KMS-11 (cell line): Measurements from ENCODE around the gene ISCA2.
A peak's percentile ranks its signal among the peaks of the same experiment; 100 is the strongest.
"Not testable (repeated sequence)": the region's sequence is repeated elsewhere in the genome, so short reads cannot be mapped to it uniquely, and the experiment has no call there.

Source experiments
- H2AFZ ChIP-seq: fragments of 200-600 bp; sonication (generic); 2 replicates; pipeline ENCODE4 v1.6.1; 2016; ENCODE audit warnings: antibody characterized with exemption, mixed run types, low read depth
- H3K27ac ChIP-seq: fragments of 200-600 bp; sonication (generic); 2 replicates; pipeline ENCODE4 v1.6.1; 2016; ENCODE audit warnings: mild to moderate bottlenecking, mixed run types
- H3K27me3 ChIP-seq: fragments of 200-600 bp; sonication (generic); 2 replicates; pipeline ENCODE4 v1.6.1; 2017; ENCODE audit warnings: mild to moderate bottlenecking, low read depth, mixed run types, moderate library complexity; ENCODE audit not compliant: insufficient read depth
- H3K36me3 ChIP-seq: fragments of 200-600 bp; sonication (generic); 2 replicates; pipeline ENCODE4 v1.6.1; 2017; ENCODE audit warnings: mild to moderate bottlenecking, mixed run types; ENCODE audit not compliant: insufficient read depth
- H3K4me1 ChIP-seq: fragments of 200-600 bp; sonication (generic); 2 replicates; pipeline ENCODE4 v1.6.1; 2016; ENCODE audit warnings: mild to moderate bottlenecking, low read depth, mixed run types; ENCODE audit not compliant: poor library complexity, severe bottlenecking
- H3K4me2 ChIP-seq: fragments of 200-600 bp; sonication (generic); 2 replicates; pipeline ENCODE4 v1.7.0; 2016; ENCODE audit warnings: mild to moderate bottlenecking, mixed run types
- H3K4me3 ChIP-seq: fragments of 200-600 bp; sonication (generic); IDR thresholded peaks from 2 replicates; pipeline ENCODE4 v1.6.1; 2017; ENCODE audit warnings: low read depth, low read length, mixed read lengths; ENCODE audit not compliant: insufficient read depth
- H3K79me2 ChIP-seq: fragments of 200-600 bp; sonication (generic); 2 replicates; pipeline ENCODE4 v1.6.1; 2016; ENCODE audit warnings: low read depth, mixed run types; ENCODE audit not compliant: insufficient read depth
- H3K9ac ChIP-seq: fragments of 200-600 bp; sonication (generic); 2 replicates; pipeline ENCODE4 v1.6.1; 2016; ENCODE audit warnings: mild to moderate bottlenecking, mixed run types
- H4K20me1 ChIP-seq: fragments of 200-600 bp; sonication (generic); 2 replicates; pipeline ENCODE4 v1.6.1; 2016; ENCODE audit warnings: mild to moderate bottlenecking, mixed run types; ENCODE audit not compliant: insufficient read depth
- TF ChIP-seq, protein P1 (sequence below): fragments of 200-600 bp; sonication (generic); conservative IDR thresholded peaks from 2 replicates; pipeline ENCODE4 v1.6.1; 2017; ENCODE audit warnings: low read depth, mild to moderate bottlenecking, antibody characterized with exemption, low read length, moderate library complexity, mixed read lengths

Gene ISCA2, protein sequence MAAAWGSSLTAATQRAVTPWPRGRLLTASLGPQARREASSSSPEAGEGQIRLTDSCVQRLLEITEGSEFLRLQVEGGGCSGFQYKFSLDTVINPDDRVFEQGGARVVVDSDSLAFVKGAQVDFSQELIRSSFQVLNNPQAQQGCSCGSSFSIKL

DNA sequence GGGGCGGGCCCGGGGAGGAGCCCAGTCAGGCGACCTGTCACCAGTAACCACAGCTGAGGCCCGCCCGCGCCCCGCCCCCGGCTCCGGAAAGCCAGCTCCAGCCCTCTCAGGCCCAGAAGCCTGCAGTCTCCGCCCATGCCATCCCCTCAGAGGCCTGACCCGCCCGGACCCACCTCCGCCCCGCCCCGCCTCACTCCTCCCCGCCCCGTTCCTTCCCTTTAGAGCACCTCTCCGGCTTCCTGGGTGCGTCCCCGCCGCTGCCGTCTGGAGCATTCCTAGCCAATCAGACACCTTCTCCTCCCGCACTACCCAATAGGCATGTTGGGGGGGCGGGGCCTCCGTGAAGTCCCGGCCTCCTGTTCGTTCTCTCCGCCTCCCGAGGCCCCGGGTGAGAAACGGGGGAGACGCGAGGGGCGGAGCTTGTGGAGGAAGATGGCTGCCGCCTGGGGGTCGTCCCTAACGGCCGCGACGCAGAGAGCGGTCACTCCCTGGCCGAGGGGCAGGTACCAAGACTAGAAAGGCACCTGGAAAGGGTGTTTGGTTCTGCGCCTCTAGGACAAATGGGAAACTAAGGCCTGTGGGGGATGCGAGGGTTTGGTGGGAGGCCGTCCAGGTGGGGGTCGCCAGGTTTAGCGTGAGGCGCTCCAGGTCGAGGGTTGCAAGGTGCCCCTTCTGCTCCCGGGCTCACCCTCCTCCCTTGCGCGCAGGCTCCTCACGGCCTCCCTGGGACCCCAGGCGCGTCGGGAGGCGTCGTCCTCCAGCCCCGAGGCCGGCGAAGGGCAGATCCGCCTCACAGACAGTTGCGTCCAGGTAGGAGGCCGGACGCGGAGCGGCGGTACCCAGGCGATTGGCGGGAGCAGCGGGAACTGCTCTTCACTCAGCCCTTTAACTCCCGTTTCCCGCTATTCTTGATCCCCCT lies at the start of gene ISCA2:
Gene ISCA2 (plus strand): TSS at position 423 of the 919 bp plus-strand sequence. CDS start 10 bp downstream, at position 433.
- Histone ChIP-seq H3K27me3 (no peaks in the 10 kb centered on the region), H3K4me3 (no peak within 1 kb of the TSS), H3K4me1 (peaks cover 24% of the 10 kb centered on the region), H3K36me3 (no peaks in the 10 kb centered on the region), H2AFZ (peak within 1 kb of the TSS; percentile 91), H3K9ac (peak within 1 kb of the TSS; percentile 64; the same call in 1 of the 2 replicates), H4K20me1 (no peaks in the 10 kb centered on the region), H3K4me2 (peak within 1 kb of the TSS; percentile 88), H3K79me2 (no peaks in the 10 kb centered on the region), H3K27ac (no peak within 1 kb of the TSS)
- TF ChIP-seq, protein P1, sequence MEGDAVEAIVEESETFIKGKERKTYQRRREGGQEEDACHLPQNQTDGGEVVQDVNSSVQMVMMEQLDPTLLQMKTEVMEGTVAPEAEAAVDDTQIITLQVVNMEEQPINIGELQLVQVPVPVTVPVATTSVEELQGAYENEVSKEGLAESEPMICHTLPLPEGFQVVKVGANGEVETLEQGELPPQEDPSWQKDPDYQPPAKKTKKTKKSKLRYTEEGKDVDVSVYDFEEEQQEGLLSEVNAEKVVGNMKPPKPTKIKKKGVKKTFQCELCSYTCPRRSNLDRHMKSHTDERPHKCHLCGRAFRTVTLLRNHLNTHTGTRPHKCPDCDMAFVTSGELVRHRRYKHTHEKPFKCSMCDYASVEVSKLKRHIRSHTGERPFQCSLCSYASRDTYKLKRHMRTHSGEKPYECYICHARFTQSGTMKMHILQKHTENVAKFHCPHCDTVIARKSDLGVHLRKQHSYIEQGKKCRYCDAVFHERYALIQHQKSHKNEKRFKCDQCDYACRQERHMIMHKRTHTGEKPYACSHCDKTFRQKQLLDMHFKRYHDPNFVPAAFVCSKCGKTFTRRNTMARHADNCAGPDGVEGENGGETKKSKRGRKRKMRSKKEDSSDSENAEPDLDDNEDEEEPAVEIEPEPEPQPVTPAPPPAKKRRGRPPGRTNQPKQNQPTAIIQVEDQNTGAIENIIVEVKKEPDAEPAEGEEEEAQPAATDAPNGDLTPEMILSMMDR = no peak

DNA sequence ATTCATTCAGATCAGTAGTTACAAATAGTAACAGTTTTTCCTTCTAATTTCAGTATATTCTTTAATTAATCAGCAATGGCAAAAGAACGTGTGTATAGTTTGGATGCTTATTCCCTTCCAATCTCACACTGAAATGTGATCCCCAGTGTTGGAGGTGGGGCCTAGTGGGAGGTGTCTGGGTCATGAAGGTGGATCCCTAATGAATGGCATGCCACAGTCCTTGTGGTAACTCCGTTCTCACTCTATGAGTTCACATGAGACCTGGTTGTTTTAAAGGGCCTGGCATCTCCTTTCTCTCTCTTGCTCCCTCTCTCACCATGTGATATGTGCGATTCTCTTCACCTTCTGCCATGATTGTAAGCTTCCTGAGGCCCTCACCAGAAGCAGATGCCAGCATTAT lies 48.7 kb upstream of the ISCA2 start:
- no peak overlapping the region for H3K4me2 ChIP-seq
- H3K27me3 ChIP-seq = no peaks in the 10 kb centered on the region
- no peak overlapping the region for H3K4me3 ChIP-seq
- no peaks in the 10 kb centered on the region for H3K4me1 ChIP-seq
- H3K36me3 ChIP-seq = no peaks in the 10 kb centered on the region
- no peak overlapping the region for H3K27ac ChIP-seq
- H3K79me2 ChIP-seq = no peaks in the 10 kb centered on the region
- H3K9ac ChIP-seq = no peak overlapping the region
- no peaks in the 10 kb centered on the region for H4K20me1 ChIP-seq
- TF ChIP-seq, protein P1 = no peak
- H2AFZ ChIP-seq = no peak overlapping the region

DNA sequence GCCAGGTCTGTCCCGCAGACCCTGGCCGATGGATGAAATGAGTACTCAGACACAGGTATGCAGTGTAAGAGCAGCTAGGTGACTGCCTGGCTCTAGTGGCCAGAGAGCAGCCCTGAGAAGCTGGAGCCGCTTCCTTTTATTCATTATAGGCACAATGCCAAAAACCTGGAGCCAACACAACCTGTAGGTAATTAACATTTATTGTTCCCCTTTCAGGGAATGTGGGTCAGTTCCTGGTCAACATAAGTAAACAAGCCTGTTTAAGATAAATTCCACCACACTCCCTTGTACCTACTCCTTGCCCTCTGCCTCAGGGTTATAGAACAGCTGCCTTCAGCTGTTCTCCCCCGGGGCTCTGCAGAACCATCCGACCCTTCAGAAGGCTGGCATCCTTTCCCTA lies 39.2 kb upstream of the ISCA2 start:
- H3K27me3 ChIP-seq, H2AFZ ChIP-seq, H3K27ac ChIP-seq, H4K20me1 ChIP-seq, H3K79me2 ChIP-seq, H3K4me2 ChIP-seq, H3K36me3 ChIP-seq, H3K9ac ChIP-seq, H3K4me3 ChIP-seq: not testable (repeated sequence)
- peaks cover 12% of the 10 kb centered on the region for H3K4me1 ChIP-seq

DNA sequence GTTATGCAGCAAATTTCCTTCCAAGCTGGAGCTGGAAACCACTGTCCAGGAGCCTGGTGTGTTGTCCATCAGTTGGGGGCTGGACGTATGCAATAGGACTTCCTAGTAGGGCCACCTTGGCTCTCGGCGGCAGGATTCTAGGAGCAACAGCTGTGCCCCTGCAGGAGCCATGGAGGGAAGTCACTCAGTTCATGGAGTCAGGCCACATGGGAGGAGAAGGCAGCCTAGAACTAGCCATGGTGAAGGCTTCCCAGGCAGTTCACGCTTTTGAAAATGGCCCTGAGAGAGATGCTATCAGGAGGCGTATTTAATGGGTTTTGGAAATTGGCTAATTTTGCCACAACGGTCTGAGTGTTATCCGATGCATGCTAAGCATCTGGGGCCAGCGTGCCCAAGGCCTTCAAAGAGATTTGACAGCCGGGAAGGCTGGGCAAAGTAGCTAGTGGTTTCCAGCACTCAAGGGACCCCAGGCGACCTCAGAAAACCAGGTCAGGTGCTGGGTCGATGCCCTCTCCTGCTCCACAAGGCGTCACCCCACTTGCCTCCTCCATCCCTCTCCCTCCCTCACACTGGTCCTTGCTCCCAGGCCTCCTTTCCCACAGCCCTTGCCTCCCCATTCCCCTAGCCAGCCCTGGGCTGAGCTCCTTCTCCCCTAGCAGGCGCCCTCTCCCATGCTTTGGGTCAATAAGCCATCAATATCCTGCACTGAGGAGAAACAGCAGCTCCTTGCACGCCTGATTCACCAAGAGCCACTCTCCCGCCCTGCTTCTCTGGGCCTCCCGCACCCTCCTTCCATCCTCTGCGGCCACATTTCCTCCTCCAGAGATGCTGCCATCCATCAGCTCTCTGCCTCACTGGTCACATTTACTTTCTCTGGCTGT lies 36.6 kb upstream of the ISCA2 start:
- H3K4me2 ChIP-seq = no peak overlapping the region
- no peak overlapping the region for H2AFZ ChIP-seq
- peaks cover 12% of the 10 kb centered on the region for H3K4me1 ChIP-seq
- H4K20me1 ChIP-seq = no peaks in the 10 kb centered on the region
- TF ChIP-seq, protein P1 = no peak
- no peaks in the 10 kb centered on the region for H3K36me3 ChIP-seq
- H3K79me2 ChIP-seq = no peaks in the 10 kb centered on the region
- H3K27ac ChIP-seq = no peak overlapping the region
- H3K4me3 ChIP-seq = no peak overlapping the region
- no peak overlapping the region for H3K9ac ChIP-seq
- H3K27me3 ChIP-seq = no peaks in the 10 kb centered on the region
